ENCODE data around the gene CTSS.
"Not testable (repeated sequence)": the region's sequence is repeated elsewhere in the genome, so short reads cannot be mapped to it uniquely, and the experiment has no call there.

CTSS gene

GRCh38 chr1:150765296-150765976, at the start of gene CTSS:
CTSS (minus strand) TSS chr1:150765778; CDS start chr1:150764763, 1,015 bp downstream.
- peak; percentile 65 for FAIRE-seq

DNA sequence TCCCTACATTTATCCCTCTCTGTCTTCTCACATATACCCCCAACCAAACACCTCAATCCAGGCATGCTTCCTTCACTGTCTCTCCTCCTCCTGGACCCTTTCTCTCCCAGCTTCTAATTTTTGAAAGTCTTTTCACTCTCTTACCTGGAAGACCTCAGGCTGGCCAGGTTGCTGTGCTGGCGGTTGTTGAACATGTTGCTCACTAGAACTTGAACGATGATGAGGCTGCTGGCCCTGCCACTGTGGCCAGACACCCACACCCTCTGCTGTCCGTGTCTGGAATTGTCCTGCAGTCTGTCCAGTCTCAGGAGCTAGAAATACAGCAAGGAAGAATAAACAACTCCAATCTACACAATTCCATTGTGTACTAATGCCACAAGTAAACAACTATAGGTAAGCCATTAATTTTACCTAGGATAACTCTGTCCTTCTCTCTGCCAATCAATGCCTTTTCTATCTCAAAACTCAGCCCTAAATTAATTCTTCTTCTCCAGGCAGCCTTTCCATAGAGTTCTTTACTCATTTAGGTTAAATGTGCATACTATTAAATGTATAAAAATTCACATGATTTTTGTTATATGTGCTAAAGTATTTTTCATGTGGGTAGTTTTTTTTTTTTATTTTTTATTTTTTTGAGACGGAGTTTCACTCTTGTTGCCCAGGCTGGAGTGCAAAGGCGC, 47.6 kb upstream of the CTSS start:
- no peak for FAIRE-seq

DNA sequence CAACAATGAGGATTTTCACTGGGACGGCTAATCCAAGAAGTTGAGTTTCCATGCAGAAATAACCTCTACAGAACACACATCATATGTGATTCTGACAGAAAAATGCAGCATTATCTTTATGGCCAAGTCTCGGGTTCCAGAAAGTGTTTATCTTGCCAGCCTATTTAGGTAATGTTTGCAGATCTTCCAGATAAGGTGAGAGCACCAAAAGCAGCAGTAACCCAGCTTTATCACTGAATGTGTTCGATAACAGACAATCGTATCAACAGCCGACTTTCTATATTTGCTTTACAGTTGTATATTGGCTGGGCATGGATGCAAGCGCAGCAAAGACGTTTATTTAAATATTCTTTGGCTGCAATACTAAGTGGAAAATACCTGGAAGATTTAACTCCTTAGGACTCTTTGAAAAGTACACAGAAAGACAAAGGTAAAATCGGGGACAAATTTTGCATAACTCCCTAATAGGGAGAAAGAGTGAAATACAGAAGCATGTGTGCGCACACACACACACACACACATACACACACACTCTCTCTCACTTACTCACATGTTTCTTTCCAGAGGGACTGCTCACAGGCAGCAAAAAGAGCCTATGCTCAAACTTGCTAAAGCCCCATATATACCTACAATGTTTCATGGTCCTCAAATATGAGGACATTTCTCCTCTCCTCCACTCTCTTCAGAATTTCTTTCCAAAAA, 45.5 kb upstream of the CTSS start:
- FAIRE-seq = no peak

DNA sequence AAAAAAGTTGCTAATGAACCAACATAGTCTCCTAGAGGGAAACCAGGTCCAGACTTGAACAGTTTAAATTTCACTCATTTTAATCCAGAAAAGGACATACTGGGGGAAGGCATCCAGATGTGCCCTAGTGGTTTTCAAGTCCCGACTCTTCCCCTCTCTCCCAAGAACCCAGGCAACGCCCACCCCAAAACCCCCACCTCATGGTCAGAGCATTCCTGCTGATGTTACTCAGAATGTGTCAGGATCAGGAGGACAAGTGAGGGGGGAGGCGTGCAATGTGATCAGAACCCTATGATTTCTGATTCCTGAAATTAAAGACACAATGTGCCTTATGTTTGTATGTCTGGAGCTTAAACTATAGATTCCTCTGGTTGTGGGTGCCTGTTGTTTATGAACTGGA, 44.1 kb upstream of the CTSS start:
- no peak for FAIRE-seq

DNA sequence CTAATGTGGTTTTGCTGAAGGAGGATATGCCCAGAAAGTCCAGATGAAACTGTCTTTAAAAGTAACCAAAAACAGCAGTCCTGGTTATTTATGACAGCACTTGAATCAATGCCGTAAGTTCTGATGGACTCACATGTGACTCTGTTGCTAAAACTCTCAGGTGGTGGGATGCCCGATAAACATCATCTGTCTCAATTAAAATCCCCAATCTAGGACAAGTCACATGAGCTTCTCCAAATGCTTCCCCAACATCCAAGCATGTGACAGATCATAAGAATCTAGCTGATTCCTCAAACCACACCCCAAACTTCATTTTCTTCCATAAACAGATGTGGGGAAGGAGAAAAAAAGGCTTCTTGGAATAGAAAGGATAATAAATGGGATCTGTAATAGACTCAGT, 43.3 kb upstream of the CTSS start:
- FAIRE-seq = no peak

- FAIRE-seq = no peak
These were observed 42.5 kb upstream of the CTSS start, which contains the start of gene CTSK for GRCh38 chr1:150808121-150808520. CTSK (minus strand) TSS chr1:150808260; CDS start chr1:150806805, 1,455 bp downstream.

DNA sequence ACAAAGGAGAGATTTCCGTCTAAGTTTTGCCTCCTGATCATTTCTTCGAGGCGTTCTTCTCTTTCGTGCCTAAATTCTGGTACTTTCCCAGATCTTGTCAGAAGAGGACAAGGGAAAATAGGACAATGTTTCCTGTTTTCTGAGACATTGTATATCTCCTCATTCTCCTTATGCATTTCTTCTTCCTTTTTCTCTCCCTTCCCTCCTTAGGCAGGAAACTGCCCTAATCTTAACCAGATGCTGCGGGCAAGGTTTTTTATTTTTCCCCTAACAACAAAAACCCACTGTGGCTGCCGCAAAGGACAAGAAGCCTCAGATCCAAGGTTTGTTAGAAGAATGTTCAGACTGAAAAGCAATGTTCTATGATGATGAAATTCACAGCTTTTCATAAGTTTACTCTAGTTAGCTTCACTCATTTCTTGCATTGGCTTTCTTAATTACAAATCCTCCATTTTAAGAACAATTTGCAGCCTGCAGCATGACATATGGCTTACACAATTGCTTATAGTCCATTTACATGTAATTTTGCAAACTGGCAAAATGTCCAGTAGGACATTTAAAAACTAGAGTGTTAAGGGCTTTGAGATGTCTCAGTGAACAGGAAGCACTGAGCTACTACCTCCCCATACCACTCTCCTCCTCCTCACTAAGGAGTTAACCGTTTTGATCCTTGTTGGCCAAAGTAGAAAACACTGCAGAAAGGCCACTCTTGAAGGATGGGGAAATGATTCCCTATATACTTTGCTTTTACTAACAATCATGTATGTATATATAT, 41.9 kb upstream of the CTSS start:
- no peak for FAIRE-seq

DNA sequence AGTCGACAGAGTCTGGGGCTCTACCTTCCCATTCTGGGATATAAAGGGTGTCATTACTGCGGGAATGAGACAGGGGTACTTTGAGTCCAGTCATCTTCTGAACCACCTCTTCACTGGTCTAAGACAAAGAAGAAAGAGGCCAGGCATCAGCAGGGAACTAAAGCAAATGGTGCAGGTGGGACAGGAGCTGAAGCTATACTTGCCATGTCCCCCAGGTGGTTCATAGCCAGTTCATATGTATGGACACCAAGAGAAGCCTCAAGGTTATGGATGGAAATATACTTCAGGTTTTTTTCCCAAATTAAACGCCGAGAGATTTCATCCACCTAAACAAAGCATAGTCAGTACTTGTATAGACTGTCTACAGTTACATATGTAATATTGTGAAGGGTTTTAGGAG, 40.3 kb upstream of the CTSS start:
- no peak for FAIRE-seq

DNA sequence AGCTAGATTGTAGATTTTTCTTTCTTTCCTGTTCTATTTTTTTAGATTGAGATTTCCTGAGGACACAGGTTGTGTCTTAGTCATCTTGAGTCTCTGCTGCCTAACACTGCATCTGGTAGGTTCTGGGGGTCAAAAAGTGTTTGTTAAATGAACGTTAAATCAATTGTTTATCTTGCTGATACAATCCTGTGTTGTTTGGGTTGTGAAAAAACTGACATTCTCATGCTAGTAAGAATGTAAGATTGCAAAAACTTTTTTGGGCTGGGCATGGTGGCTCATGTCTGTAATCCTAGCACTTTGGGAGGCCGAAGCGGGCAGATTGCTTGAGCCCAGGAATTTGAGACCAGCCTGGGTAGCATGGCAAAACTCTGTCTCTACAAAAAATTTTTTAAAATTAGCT, 39.1 kb upstream of the CTSS start:
- FAIRE-seq = no peak

GRCh38 chr1:150799089-150799488, 33.5 kb upstream of the CTSS start:
- FAIRE-seq = no peak

DNA sequence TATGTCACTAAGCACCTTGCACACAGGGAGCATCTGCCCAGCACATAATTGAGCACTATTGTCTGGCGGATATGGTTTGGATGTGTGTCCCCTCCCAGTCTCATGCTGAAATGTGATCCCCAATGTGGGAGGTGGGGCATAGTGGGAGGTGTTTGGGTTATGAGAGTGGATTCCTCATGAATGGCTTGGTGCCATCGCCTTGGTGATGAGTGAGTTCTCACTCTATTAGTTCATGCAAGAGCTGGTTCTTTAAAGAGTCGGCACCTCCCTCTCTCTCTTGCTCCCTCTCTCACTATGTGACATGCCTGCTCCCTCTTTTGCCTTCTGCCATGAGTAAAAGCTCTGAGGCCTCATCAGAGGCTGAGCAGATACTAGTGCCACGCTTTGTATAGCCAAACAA, 32.9 kb upstream of the CTSS start:
- FAIRE-seq = no peak

- FAIRE-seq = no peak
These were observed 30.8 kb upstream of the CTSS start for GRCh38 chr1:150796374-150796773.

GRCh38 chr1:150793778-150794177, 28.2 kb upstream of the CTSS start:
- not testable (repeated sequence) for FAIRE-seq

- no peak for FAIRE-seq
These were observed 27.6 kb upstream of the CTSS start for GRCh38 chr1:150793221-150793620.

- FAIRE-seq = no peak
These were observed 26.0 kb upstream of the CTSS start for GRCh38 chr1:150791585-150791984.

DNA sequence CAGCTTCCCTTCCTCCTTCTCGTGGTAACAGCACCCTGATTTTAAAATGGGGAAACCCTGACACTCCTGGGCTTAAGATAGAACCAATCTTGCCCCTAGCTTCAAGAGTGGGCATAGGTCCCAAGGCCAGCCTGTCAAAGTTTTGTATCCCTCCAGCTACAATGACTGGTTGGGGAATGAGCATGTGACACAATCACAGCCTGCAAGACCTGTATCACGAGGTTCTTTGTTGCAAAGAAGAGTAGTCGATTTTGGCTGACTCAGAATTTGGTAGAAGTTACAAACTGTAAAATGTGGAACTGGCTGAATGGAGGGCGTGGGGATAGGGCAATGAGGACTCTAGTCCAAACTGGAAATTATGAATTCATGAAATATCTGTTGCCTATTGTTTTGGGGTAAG, 23.8 kb upstream of the CTSS start:
- no peak for FAIRE-seq

GRCh38 chr1:150788946-150789345, 23.4 kb upstream of the CTSS start:
- FAIRE-seq = no peak

DNA sequence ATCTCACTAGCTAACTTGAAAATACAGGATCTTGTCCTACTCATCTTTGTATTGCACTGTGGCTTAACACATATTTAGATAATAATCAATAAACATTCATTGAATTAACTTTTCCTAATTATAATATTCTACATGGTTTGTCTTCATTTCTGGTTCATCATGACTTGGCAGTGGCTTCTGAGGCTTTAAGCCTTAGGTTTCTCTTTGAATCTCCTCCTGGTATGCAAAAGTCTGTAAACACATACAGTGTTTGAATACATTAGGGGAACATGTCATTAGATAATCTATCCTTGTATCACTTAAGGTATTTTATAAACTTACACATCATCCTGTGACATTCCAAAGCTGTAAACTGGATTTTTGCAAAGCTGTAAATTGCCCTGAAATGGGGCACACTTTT, 21.9 kb upstream of the CTSS start:
- no peak for FAIRE-seq

DNA sequence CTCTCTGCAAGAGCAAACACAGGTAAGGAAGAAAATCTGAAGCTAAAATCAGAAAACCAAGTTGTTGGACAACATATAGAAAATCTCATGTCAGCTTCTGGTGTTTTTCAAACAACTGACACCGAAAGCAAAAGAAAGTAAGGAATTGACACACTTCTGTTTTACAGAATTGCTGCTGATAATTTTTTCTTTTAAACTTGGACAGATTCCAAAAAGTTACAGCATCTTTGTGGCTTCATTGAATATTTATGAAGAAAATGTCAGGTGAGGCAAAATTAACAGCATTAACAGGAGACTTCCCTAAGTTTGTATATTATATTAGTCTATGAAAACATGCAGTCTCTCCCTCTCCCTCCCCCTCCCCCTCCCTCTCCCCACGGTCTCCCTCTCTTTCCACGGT, 14.9 kb upstream of the CTSS start:
- no peak for FAIRE-seq

DNA sequence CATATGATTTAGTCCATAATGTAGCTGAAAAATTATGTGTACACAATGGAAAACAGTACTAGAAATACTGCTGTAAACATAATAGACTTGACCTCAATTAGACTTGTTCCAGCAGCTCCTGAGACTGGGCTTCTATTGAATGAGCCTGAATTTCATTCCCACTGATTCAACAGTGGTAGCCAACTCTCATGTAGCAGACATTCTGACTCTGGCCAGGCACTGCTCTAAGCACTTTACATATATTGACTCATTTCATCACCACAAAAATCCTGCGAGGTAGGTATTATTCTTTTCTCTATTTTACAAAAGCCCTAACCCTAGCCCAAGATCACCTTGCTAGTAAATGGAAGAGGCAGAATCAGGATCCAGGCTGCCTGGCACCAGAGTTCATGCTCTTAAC, 12.8 kb upstream of the CTSS start:
- no peak for FAIRE-seq

GRCh38 chr1:150777544-150777943, 12.0 kb upstream of the CTSS start:
- no peak for FAIRE-seq

- FAIRE-seq = not testable (repeated sequence)
These were observed 10.4 kb upstream of the CTSS start for GRCh38 chr1:150775931-150776505.

GRCh38 chr1:150775276-150775675, 9.7 kb upstream of the CTSS start:
- no peak for FAIRE-seq
